PC-3 (cell line): Measurements from ENCODE around the gene METTL1. TPM values are rescaled to one million over a fixed set of nuclear protein-coding genes. Genes with fewer than 3 reads are reported as not detected.

Experiments
- ATAC-seq: fragments of 200-7000 bp; cut with Tn5 transposase; 2 replicates; pipeline ENCODE4 v1.9.1; 2020; ENCODE audit warnings: mild to moderate bottlenecking, moderate library complexity
- BruUV-seq: library from RNA; stranded (reverse); fragments of 400-500 nt; replicated peaks from 2 replicates; lab custom pipeline; 2021; lab: Mats Ljungman, UMichigan
- CTCF ChIA-PET: fragments of 300-600 bp; sonication (Branson Sonifier 250); formaldehyde crosslinking; loops from one replicate; lab custom pipeline; 2022; ENCODE audit warnings: antibody characterized with exemption; lab: Charles Lee
- POLR2A ChIA-PET: fragments of 300-600 bp; sonication (Branson Sonifier 250); formaldehyde crosslinking; loops from one replicate; lab custom pipeline; 2022; ENCODE audit warnings: antibody characterized with exemption; ENCODE audit not compliant: unreplicated experiment; lab: Charles Lee
- DNase-seq: peaks from one replicate; pipeline ENCODE4 v3.0.0-alpha.2; 2015
- H2AFZ ChIP-seq: fragments of 300-600 bp; sonication (generic); 2 replicates; pipeline ENCODE4 v1.6.0; 2016; ENCODE audit warnings: antibody characterized with exemption, low read length
- H3F3A ChIP-seq: fragments of 300-600 bp; sonication (generic); one replicate; pipeline ENCODE4 v1.6.0; 2017; ENCODE audit warnings: antibody characterized with exemption, low read length, control low read depth, mild to moderate bottlenecking; ENCODE audit not compliant: unreplicated experiment
- H3K27ac ChIP-seq: fragments of 300-600 bp; sonication (generic); 2 replicates; pipeline ENCODE4 v1.5.1; 2016; ENCODE audit warnings: mild to moderate bottlenecking, low read length
- H3K27me3 ChIP-seq: fragments of 300-600 bp; sonication (generic); 2 replicates; pipeline ENCODE4 v1.6.1; 2016; ENCODE audit warnings: low read length, mixed read lengths
- H3K36me3 ChIP-seq: fragments of 300-600 bp; sonication (generic); 2 replicates; pipeline ENCODE4 v1.6.1; 2016; ENCODE audit warnings: low read depth, mixed run types, low read length, mixed read lengths
- H3K4me1 ChIP-seq: fragments of 300-600 bp; sonication (generic); 2 replicates; pipeline ENCODE4 v1.5.1; 2016; ENCODE audit warnings: low read length; ENCODE audit not compliant: insufficient read depth
- H3K4me2 ChIP-seq: fragments of 300-600 bp; sonication (generic); 2 replicates; pipeline ENCODE4 v1.6.0; 2016; ENCODE audit warnings: low read length
- H3K4me3 ChIP-seq: fragments of 300-600 bp; sonication (generic); 2 replicates; pipeline ENCODE4 v1.5.1; 2016; ENCODE audit warnings: mild to moderate bottlenecking, low read length, mixed read lengths
- H3K79me2 ChIP-seq: fragments of 300-600 bp; sonication (generic); 2 replicates; pipeline ENCODE4 v1.6.1; 2017; ENCODE audit warnings: low read length, mixed read lengths
- H3K9ac ChIP-seq: fragments of 300-600 bp; sonication (generic); 2 replicates; pipeline ENCODE4 v1.6.0; 2016; ENCODE audit warnings: mild to moderate bottlenecking, low read length
- H3K9me2 ChIP-seq: fragments of 300-600 bp; sonication (generic); replicated peaks from 2 replicates; pipeline ENCODE4 v1.6.1; 2016; ENCODE audit warnings: mixed run types, low read length, mixed read lengths
- H3K9me3 ChIP-seq: fragments of 300-600 bp; sonication (generic); 2 replicates; pipeline ENCODE4 v1.6.1; 2016; ENCODE audit warnings: low read length, mixed read lengths
- H4K20me1 ChIP-seq: fragments of 300-600 bp; sonication (generic); 2 replicates; pipeline ENCODE4 v1.6.1; 2016; ENCODE audit warnings: low read length, mixed read lengths
- EZH2 ChIP-seq: fragments of 300-600 bp; sonication (generic); IDR thresholded peaks from one replicate; pipeline ENCODE4 v1.6.1; 2017; ENCODE audit warnings: antibody characterized with exemption, mild to moderate bottlenecking, low read length; ENCODE audit not compliant: unreplicated experiment
- EZH2phosphoT487 ChIP-seq: fragments of 300-600 bp; sonication (generic); IDR thresholded peaks from 2 replicates; pipeline ENCODE4 v1.6.1; 2018; ENCODE audit warnings: mild to moderate bottlenecking, antibody characterized with exemption, low read length, borderline replicate concordance
- intact Hi-C: fragments of 100-400 bp; cut with micrococcal nuclease; formaldehyde crosslinking; loops from 2 replicates; pipeline ENCODE4 v1.9.0; 2023
- total RNA-seq: library from RNA; depleted of rRNA; stranded (reverse); fragments of >200 nt; gene quantifications from 2 replicates; pipeline ENCODE4 v1.2.3, GENCODE V29; 2014
- TF ChIP-seq, protein P1 (sequence below): fragments of 300-600 bp; sonication (generic); conservative IDR thresholded peaks from 2 replicates; pipeline ENCODE4 v1.5.1; 2017; ENCODE audit warnings: antibody characterized with exemption, low read depth, mild to moderate bottlenecking, low read length

Gene METTL1
- total RNA-seq, 1 experiment from 2014 or later = 29.8 TPM

DNA sequence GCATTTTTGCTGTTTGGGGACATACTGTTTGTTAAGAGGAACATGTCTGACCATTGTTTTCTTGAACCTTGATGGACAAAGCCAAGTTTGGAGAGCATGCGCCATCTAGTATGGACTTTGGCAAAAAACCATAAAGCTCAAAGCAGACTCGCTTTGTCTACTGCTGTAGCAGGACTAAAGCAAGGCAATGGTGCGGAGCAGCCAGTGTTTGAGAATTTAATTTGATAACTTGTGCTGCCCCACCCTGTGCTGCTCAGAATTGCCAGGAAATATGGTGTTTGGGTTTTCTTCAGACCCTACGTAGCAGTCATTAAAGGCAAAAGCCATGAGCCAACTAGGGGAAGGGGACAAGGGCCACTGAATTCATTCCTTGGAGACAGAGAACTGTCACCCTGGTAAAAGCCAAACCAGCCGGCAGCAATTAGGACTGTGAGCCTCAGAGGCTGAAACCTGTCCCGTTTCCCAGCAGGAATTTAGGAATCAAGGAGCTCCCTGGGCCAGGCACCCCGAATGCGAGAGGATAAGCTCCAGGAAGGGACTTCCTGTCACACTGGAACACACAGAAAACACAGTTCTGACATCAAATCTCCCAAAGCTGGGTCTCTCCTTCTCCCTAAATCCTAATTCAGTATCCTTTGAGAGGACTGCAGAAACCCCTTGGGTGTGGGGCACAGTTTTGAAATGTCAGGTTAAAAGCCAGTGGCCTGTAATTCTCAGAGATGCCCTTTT, 45.5 kb upstream of the METTL1 start:
- Histone ChIP-seq H4K20me1 (no peaks in the 10 kb centered on the region), H2AFZ (no peak overlapping the region), H3K36me3 (no peaks in the 10 kb centered on the region), H3K79me2 (no peaks in the 10 kb centered on the region), H3K4me1 (peaks cover 5% of the 10 kb centered on the region; the same call in 1 of the 2 replicates), H3K27ac (no peak overlapping the region), H3K27me3 (no peaks in the 10 kb centered on the region), H3K4me2 (no peak overlapping the region), H3K9me3 (no peaks in the 10 kb centered on the region), H3K9me2 (no peaks in the 10 kb centered on the region), H3K4me3 (no peak overlapping the region), H3K9ac (no peak overlapping the region), H3F3A (no peaks in the 10 kb centered on the region)
- intact Hi-C loops = no loop called here
- DNase-seq (no peak), ATAC-seq (no peak)
- ChIA-PET CTCF (interaction anchor here (0.5 kb wide), 1 partner anchor 12 kb away, joined by 12 read pairs; no protein-coding TSS in a partner anchor), POLR2A (no interaction called here)
- TF ChIP-seq, protein P1, sequence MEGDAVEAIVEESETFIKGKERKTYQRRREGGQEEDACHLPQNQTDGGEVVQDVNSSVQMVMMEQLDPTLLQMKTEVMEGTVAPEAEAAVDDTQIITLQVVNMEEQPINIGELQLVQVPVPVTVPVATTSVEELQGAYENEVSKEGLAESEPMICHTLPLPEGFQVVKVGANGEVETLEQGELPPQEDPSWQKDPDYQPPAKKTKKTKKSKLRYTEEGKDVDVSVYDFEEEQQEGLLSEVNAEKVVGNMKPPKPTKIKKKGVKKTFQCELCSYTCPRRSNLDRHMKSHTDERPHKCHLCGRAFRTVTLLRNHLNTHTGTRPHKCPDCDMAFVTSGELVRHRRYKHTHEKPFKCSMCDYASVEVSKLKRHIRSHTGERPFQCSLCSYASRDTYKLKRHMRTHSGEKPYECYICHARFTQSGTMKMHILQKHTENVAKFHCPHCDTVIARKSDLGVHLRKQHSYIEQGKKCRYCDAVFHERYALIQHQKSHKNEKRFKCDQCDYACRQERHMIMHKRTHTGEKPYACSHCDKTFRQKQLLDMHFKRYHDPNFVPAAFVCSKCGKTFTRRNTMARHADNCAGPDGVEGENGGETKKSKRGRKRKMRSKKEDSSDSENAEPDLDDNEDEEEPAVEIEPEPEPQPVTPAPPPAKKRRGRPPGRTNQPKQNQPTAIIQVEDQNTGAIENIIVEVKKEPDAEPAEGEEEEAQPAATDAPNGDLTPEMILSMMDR = no peak
- TF ChIP-seq EZH2phosphoT487 = no peak
- TF ChIP-seq EZH2 = no peak
- no TSS peak for BruUV-seq

DNA sequence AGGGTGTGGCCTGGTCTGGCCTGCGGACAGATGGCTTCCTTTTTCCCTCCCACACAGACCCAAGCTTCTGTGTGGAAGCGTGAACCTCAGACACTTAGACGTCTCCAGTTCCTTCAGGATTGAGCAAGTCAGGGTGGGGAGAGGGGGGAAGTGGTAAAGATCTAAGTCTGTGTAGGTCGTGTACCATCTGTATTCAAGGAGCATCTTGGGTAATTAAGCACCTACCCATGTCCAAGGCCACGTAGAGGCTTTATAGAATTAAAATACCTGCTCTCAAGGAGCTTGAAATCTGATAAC, 44.9 kb upstream of the METTL1 start:
- BruUV-seq = no TSS peak
- H3K27me3 ChIP-seq = no peaks in the 10 kb centered on the region
- ATAC-seq (no peak), DNase-seq (no peak)
- H3K4me1 ChIP-seq = peaks cover 5% of the 10 kb centered on the region; the same call in 1 of the 2 replicates
- H3K9me2 ChIP-seq = no peaks in the 10 kb centered on the region
- no peak overlapping the region for H3K27ac ChIP-seq
- no peaks in the 10 kb centered on the region for H3K79me2 ChIP-seq
- no peaks in the 10 kb centered on the region for H3K36me3 ChIP-seq
- ChIA-PET POLR2A (no interaction called here), CTCF (no interaction called here)
- intact Hi-C loops = no loop called here
- TF ChIP-seq, protein P1 = no peak
- no peaks in the 10 kb centered on the region for H3F3A ChIP-seq
- no peaks in the 10 kb centered on the region for H3K9me3 ChIP-seq
- no peak overlapping the region for H2AFZ ChIP-seq
- no peak overlapping the region for H3K4me3 ChIP-seq
- H3K4me2 ChIP-seq = no peak overlapping the region
- no peaks in the 10 kb centered on the region for H4K20me1 ChIP-seq
- H3K9ac ChIP-seq = no peak overlapping the region

DNA sequence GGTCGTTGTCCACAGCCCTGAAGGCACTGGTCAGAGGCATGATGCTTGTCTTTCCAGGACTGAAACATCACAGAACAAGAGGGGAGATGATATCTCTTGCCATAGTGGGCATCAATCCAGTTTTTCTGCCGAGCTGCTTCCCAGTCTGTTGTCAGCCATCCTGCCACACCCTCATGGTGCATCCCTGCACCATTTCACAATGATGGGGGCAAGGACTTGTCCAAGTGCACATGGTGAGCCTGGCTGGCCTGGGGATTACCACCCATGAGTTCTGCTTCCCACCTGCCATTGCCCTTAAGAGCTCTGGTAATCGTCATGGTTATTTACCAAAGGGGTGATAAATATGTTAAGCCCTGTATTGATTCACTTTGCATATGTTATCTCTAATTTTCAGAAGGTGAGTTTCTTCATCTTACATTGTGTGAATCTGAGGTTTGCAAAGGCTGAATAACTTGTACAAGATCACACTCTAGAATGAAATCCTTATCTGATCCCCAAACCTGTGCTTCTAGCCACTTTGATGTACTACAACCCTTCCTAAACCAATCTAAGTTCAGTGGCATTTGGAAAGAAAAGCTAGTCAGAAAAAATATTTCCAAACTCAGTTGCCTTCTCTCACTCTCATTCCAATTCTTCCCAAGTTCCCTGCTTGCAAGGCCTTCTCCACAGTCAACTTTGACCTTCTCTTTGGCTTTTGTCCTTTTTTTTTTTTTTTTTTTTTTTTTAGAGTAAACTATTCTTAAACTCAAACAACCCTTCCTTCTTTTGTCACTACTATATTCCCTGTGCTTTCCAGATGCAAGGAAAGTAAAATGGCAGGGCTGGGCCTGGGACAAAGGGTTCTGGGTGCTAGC, 44.3 kb upstream of the METTL1 start:
- no peaks in the 10 kb centered on the region for H3K79me2 ChIP-seq
- no peaks in the 10 kb centered on the region for H4K20me1 ChIP-seq
- BruUV-seq = TSS peak; percentile 5
- POLR2A ChIA-PET = no interaction called here
- H3K4me1 ChIP-seq = peaks cover 2% of the 10 kb centered on the region; the same call in 1 of the 2 replicates
- H3K36me3 ChIP-seq = no peaks in the 10 kb centered on the region
- TF ChIP-seq EZH2phosphoT487 (no peak), EZH2 (no peak)
- TF ChIP-seq, protein P1 = no peak
- no peak for DNase-seq
- H3K4me2 ChIP-seq = no peak overlapping the region
- no peaks in the 10 kb centered on the region for H3K9me2 ChIP-seq
- H3K27me3 ChIP-seq = no peaks in the 10 kb centered on the region
- no peak for ATAC-seq
- H3K4me3 ChIP-seq = no peak overlapping the region
- CTCF ChIA-PET = no interaction called here
- no peaks in the 10 kb centered on the region for H3K9me3 ChIP-seq
- intact Hi-C loops = no loop called here
- H3K9ac ChIP-seq = no peak overlapping the region
- no peak overlapping the region for H3K27ac ChIP-seq
- H3F3A ChIP-seq = no peaks in the 10 kb centered on the region
- H2AFZ ChIP-seq = no peak overlapping the region
